ENCODE results near the gene LRRC26. TPM values are rescaled to one million over a fixed set of nuclear protein-coding genes. Genes with fewer than 3 reads are reported as not detected.

The LRRC26 gene
- total RNA-seq, 1 experiment from 2014 or later = not detected

DNA sequence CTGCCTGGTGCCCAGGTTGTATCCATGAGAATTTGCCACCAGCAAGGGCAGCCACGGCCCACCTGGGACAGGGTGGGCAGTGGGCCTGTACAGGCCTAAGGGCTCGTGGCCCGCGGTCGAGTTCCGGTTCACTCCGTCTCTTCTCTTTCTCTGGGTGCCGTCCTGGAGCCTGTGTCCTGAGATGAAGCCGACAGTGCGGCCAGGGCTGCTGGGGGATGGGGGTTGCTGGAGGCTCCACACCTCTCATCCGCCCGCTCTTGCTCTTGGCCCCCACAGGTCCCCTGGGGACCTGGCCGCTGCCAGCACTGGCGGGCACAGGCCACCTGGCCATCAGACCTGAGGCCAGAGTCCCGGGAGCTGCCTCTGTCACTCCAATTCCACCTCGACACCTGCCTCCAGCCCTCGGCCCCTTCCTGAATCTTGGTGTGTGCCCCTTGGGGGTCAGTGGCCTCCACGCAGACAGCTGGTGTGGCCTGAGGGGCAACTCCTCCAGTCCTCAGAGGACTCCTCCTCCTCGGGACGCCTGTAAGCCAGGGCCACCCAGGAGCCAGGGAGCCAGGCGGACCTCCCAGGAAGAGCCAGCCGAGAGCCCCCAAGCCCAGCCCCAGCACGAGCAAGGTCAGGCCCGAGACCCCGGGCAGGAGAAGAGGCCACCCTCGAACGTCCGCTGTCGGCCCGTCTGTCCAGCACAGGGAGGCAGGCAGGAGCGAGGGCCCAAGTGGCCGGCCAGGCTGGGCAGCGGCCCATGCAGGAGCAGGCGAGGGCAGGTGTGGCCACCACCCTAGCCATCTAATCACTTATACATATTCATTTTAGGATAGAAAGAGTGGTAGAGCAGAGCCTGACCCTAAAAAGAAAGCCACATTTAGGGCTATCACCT, 5.2 kb downstream of the LRRC26 start:
- POLR2A ChIA-PET = no interaction called here
- Mint-ChIP-seq H3K27ac (ENCODE audit: low read depth, unreplicated experiment) (no peak overlapping the region), H3K27me3 (ENCODE audit: insufficient read depth, unreplicated experiment) (peaks cover 16% of the 10 kb centered on the region), H3K4me1 (ENCODE audit: insufficient read depth, unreplicated experiment) (no peaks in the 10 kb centered on the region), H3K9me3 (ENCODE audit: unreplicated experiment) (no peaks in the 10 kb centered on the region), H3K36me3 (ENCODE audit: insufficient read depth, unreplicated experiment) (no peaks in the 10 kb centered on the region), H3K4me3 (ENCODE audit: unreplicated experiment) (no peak overlapping the region)
- intact Hi-C loops (cut with micrococcal nuclease) = no loop called here
- BruUV-seq (replicated peaks) = no TSS peak
- TF ChIP-seq, protein P1, sequence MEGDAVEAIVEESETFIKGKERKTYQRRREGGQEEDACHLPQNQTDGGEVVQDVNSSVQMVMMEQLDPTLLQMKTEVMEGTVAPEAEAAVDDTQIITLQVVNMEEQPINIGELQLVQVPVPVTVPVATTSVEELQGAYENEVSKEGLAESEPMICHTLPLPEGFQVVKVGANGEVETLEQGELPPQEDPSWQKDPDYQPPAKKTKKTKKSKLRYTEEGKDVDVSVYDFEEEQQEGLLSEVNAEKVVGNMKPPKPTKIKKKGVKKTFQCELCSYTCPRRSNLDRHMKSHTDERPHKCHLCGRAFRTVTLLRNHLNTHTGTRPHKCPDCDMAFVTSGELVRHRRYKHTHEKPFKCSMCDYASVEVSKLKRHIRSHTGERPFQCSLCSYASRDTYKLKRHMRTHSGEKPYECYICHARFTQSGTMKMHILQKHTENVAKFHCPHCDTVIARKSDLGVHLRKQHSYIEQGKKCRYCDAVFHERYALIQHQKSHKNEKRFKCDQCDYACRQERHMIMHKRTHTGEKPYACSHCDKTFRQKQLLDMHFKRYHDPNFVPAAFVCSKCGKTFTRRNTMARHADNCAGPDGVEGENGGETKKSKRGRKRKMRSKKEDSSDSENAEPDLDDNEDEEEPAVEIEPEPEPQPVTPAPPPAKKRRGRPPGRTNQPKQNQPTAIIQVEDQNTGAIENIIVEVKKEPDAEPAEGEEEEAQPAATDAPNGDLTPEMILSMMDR (IDR thresholded peaks at IDR 0.05; ENCODE audit: unreplicated experiment) = no peak
- no peak for DNase-seq (ENCODE audit: unreplicated experiment)
- CTCF ChIA-PET = interaction anchor here (0.8 kb wide), 1 partner anchor 13 kb away, joined by 3 read pairs; no protein-coding TSS in a partner anchor

DNA sequence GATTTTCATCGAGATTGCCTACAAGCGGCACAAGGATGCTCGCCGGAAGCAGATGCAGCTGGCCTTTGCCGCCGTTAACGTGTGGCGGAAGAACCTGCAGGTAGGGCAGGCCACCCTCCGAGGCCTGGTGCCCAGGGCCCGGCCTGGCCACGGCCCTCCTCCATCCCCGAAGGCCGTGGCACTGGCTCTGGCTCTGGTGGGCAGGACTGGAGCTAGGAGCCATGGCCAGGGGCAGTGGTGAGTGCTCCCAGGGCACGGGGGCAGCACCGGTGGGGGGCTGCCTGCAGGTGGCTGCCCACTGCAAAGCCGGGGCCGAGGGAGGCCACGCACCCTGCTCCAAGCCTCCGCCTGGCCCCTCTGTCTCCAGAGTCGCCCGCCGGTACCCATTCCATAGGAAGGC, 6.0 kb downstream of the LRRC26 start:
- CTCF ChIA-PET = interaction anchor here (0.5 to 1.0 kb wide), 2 partner anchors 67 to 73 kb away, joined by 3 read pairs; partner anchors contain the start of gene SLC34A3
- Mint-ChIP-seq H3K36me3 (ENCODE audit: insufficient read depth, unreplicated experiment) (no peaks in the 10 kb centered on the region), H3K27ac (ENCODE audit: low read depth, unreplicated experiment) (no peak overlapping the region), H3K4me3 (ENCODE audit: unreplicated experiment) (peak overlapping the region; percentile 68), H3K9me3 (ENCODE audit: unreplicated experiment) (no peaks in the 10 kb centered on the region), H3K4me1 (ENCODE audit: insufficient read depth, unreplicated experiment) (no peaks in the 10 kb centered on the region), H3K27me3 (ENCODE audit: insufficient read depth, unreplicated experiment) (peaks cover 24% of the 10 kb centered on the region)
- intact Hi-C loops (cut with micrococcal nuclease) = no loop called here
- POLR2A ChIA-PET = no interaction called here
- BruUV-seq (replicated peaks) = no TSS peak
- no peak for DNase-seq (ENCODE audit: unreplicated experiment)
- TF ChIP-seq, protein P1 (IDR thresholded peaks at IDR 0.05; ENCODE audit: unreplicated experiment) = no peak

DNA sequence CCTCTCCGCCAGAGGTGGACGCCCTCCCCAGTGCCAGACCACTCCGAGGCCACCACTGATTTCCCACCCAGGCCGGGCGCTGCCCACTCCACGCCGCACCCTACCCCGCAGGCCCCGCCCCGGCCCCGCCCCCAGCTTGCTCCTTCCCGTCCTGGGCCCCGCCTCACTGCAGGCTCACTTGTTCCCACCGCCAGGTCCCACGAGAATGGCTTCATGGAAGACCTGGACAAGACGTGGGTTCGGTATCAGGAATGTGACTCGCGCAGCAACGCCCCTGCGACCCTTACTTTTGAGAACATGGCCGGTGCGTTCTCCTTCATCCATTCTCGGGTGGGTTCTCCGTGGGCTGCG, 6.5 kb downstream of the LRRC26 start:
- no peaks in the 10 kb centered on the region for H3K9me3 Mint-ChIP-seq (ENCODE audit: unreplicated experiment)
- no peaks in the 10 kb centered on the region for H3K36me3 Mint-ChIP-seq (ENCODE audit: insufficient read depth, unreplicated experiment)
- H3K27me3 Mint-ChIP-seq (ENCODE audit: insufficient read depth, unreplicated experiment) = peaks cover 29% of the 10 kb centered on the region
- ChIA-PET CTCF (interaction anchor here (0.5 to 1.0 kb wide), 2 partner anchors 67 to 73 kb away, joined by 3 read pairs; partner anchors contain the start of gene SLC34A3), POLR2A (no interaction called here)
- H3K4me3 Mint-ChIP-seq (ENCODE audit: unreplicated experiment) = peak overlapping the region; percentile 68
- H3K27ac Mint-ChIP-seq (ENCODE audit: low read depth, unreplicated experiment) = no peak overlapping the region
- peak; percentile 36 for DNase-seq (ENCODE audit: unreplicated experiment)
- no peaks in the 10 kb centered on the region for H3K4me1 Mint-ChIP-seq (ENCODE audit: insufficient read depth, unreplicated experiment)
- BruUV-seq (replicated peaks) = no TSS peak
- intact Hi-C loops (cut with micrococcal nuclease) = no loop called here
- TF ChIP-seq, protein P1 (IDR thresholded peaks at IDR 0.05; ENCODE audit: unreplicated experiment) = no peak

DNA sequence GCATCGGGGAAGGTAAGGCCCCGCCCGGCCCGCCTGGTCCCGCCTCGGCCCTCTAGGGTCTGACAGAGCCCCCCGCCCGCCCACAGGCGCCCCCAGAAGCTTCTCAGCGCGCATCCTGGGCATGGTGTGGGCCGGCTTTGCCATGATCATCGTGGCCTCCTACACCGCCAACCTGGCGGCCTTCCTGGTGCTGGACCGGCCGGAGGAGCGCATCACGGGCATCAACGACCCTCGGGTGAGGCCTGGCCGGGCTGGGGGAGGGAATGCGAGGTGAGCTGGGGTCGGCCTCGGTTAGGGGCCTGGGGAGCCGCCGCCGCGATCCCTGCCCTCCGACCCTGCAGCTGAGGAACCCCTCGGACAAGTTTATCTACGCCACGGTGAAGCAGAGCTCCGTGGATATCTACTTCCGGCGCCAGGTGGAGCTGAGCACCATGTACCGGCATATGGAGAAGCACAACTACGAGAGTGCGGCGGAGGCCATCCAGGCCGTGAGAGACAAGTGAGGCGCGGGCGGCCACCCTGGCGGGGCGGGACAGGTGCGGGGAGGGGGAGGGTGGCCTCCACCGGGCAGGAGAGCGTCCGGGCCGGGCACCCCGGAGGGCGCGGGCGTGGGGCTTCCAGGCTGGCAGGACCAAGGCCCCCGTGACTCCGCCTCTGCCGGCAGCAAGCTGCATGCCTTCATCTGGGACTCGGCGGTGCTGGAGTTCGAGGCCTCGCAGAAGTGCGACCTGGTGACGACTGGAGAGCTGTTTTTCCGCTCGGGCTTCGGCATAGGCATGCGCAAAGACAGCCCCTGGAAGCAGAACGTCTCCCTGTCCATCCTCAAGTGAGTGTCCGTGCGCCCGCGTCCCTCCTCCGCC, 7.1 kb downstream of the LRRC26 start:
- ChIA-PET POLR2A (no interaction called here), CTCF (interaction anchor here (0.5 to 1.0 kb wide), 2 partner anchors 68 to 74 kb away, joined by 3 read pairs; partner anchors contain the start of gene SLC34A3)
- TF ChIP-seq, protein P1 (IDR thresholded peaks at IDR 0.05; ENCODE audit: unreplicated experiment) = no peak
- no TSS peak for BruUV-seq (replicated peaks)
- no peaks in the 10 kb centered on the region for H3K9me3 Mint-ChIP-seq (ENCODE audit: unreplicated experiment)
- intact Hi-C loops (cut with micrococcal nuclease) = no loop called here
- no peaks in the 10 kb centered on the region for H3K36me3 Mint-ChIP-seq (ENCODE audit: insufficient read depth, unreplicated experiment)
- H3K27me3 Mint-ChIP-seq (ENCODE audit: insufficient read depth, unreplicated experiment) = peaks cover 35% of the 10 kb centered on the region
- no peaks in the 10 kb centered on the region for H3K4me1 Mint-ChIP-seq (ENCODE audit: insufficient read depth, unreplicated experiment)
- no peak overlapping the region for H3K27ac Mint-ChIP-seq (ENCODE audit: low read depth, unreplicated experiment)
- H3K4me3 Mint-ChIP-seq (ENCODE audit: unreplicated experiment) = peak overlapping the region; percentile 68
- DNase-seq (ENCODE audit: unreplicated experiment) = peak; percentile 27
